Spleen (tissue), 7 donors: ENCODE measurements around the gene MYL10.

ENCODE experiments used
- CTCF ChIP-seq, 11 experiments: fragments of 200-600 bp in 7 of 11; fragments of 450-650 bp in 4 of 11; sonication (generic) in 4 of 11; IDR thresholded peaks in 8 of 11; conservative IDR thresholded peaks in 3 of 11; 1 replicate in 7 of 11; 2 replicates in 4 of 11; pipeline versions ENCODE4 v1.4.0 to v1.8.0; 2016 to 2021; ENCODE audit warnings: antibody characterized with exemption in 11 of 11, inconsistent platforms in 4 of 11, mild to moderate bottlenecking in 1 of 11
- POLR2A ChIP-seq, 3 donors: fragments of 450-650 bp; IDR thresholded peaks; one replicate each; pipeline ENCODE4 v1.5.1; 2017; ENCODE audit warnings: antibody characterized with exemption in 3 of 3, mild to moderate bottlenecking in 1 of 3
- donor health status: DM: no; HTN: no; CAD: no; lungs with moderate emphysema.
- donor health status: DM: no; HTN: no; CAD: no.
- donor health status: DM: no; HTN: no; CAD: no.

- no peak for TF ChIP-seq CTCF (IDR thresholded peaks at IDR 0.05 in 8 of 11, conservative IDR thresholded peaks at IDR 0.05 in 3 of 11)
- no peak for TF ChIP-seq POLR2A (IDR thresholded peaks at IDR 0.05)
Measured at GRCh38 chr7:101677797-101678479, 48.8 kb upstream of the MYL10 start.
